ENCODE measurements around the gene CNN1.

DNA sequence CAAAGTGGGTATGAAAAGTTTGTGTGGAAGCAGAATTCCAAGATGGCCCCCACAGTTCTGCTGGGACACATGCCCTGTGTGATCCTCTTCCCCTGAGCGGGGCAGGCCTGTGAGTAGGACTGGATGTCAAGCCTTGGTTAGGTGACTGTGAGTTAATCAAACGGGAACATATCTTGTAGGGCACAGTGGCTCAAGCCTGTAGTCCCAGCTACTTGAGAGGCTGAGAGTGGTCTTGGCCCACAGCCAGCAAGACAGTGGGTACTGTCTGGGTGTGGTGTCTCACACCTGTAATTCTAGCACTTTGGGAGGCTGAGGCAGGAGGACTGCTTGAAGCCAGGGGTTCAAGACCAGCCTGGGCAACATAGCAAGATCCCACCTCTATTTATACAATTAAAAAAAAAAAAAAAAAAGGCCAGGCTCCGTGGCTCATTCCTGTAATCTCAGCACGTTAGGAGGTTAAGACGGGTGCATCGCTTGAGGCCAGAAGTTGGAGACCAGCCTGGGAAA is 39.4 kb upstream of the CNN1 start:
- no peak for TF ChIP-seq POLR2AphosphoS5 (IDR thresholded peaks at IDR 0.05)
- TF ChIP-seq, protein P1, sequence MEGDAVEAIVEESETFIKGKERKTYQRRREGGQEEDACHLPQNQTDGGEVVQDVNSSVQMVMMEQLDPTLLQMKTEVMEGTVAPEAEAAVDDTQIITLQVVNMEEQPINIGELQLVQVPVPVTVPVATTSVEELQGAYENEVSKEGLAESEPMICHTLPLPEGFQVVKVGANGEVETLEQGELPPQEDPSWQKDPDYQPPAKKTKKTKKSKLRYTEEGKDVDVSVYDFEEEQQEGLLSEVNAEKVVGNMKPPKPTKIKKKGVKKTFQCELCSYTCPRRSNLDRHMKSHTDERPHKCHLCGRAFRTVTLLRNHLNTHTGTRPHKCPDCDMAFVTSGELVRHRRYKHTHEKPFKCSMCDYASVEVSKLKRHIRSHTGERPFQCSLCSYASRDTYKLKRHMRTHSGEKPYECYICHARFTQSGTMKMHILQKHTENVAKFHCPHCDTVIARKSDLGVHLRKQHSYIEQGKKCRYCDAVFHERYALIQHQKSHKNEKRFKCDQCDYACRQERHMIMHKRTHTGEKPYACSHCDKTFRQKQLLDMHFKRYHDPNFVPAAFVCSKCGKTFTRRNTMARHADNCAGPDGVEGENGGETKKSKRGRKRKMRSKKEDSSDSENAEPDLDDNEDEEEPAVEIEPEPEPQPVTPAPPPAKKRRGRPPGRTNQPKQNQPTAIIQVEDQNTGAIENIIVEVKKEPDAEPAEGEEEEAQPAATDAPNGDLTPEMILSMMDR (IDR thresholded peaks at IDR 0.05): no peak
